NCI-H345 treated with DMSO at 0.1 percent for 48 hours (cell line): ENCODE measurements around the gene AQP5.
"Not testable (repeated sequence)": the region's sequence is repeated elsewhere in the genome, so short reads cannot be mapped to it uniquely, and the experiment has no call there.

ENCODE experiments used
- DNase-seq: peaks from one replicate; lab custom pipeline; 2025; ENCODE audit not compliant: unreplicated experiment; lab: John Stamatoyannopoulos, UW

Gene AQP5

GRCh38 chr12:49979016-49979586 lies 17.4 kb downstream of the AQP5 start:
- no peak for DNase-seq

GRCh38 chr12:49979791-49980190 lies 18.1 kb downstream of the AQP5 start:
- DNase-seq, result no peak

GRCh38 chr12:49980501-49981349 lies 19.1 kb downstream of the AQP5 start:
- no peak for DNase-seq

- no peak for DNase-seq
These were observed 20.8 kb downstream of the AQP5 start for GRCh38 chr12:49982246-49983087.

GRCh38 chr12:49983892-49984291 lies 22.2 kb downstream of the AQP5 start:
- DNase-seq, result no peak

- DNase-seq, result no peak
These were observed 23.0 kb downstream of the AQP5 start for GRCh38 chr12:49984476-49985359.

- DNase-seq, result no peak
These were observed 24.3 kb downstream of the AQP5 start for GRCh38 chr12:49985981-49986380.

- DNase-seq, result not testable (repeated sequence)
These were observed 24.8 kb downstream of the AQP5 start for GRCh38 chr12:49986476-49986875.

GRCh38 chr12:49987625-49988303 lies 26.1 kb downstream of the AQP5 start:
- no peak for DNase-seq

- DNase-seq, result not testable (repeated sequence)
These were observed 27.7 kb downstream of the AQP5 start for GRCh38 chr12:49989400-49989799.

GRCh38 chr12:49990273-49990672 lies 28.6 kb downstream of the AQP5 start:
- DNase-seq, result no peak

GRCh38 chr12:49998453-49998852 lies 36.8 kb downstream of the AQP5 start:
- DNase-seq, result no peak

- DNase-seq, result no peak
These were observed 41.9 kb downstream of the AQP5 start for GRCh38 chr12:50003595-50003994.

- DNase-seq, result no peak
These were observed 43.0 kb downstream of the AQP5 start for GRCh38 chr12:50004696-50005095.

GRCh38 chr12:50005175-50005574 lies 43.5 kb downstream of the AQP5 start:
- no peak for DNase-seq

- DNase-seq, result no peak
These were observed 44.6 kb downstream of the AQP5 start for GRCh38 chr12:50006280-50006679.

GRCh38 chr12:50006754-50007442 lies 45.2 kb downstream of the AQP5 start:
- DNase-seq, result no peak

- DNase-seq, result no peak
These were observed 51.9 kb downstream of the AQP5 start for GRCh38 chr12:50013361-50014147.

- DNase-seq, result no peak
These were observed 52.7 kb downstream of the AQP5 start for GRCh38 chr12:50014342-50014741.
